HG02852 (cell line): ENCODE data around the gene SBNO2.
"Not testable (repeated sequence)": the region's sequence is repeated elsewhere in the genome, so short reads cannot be mapped to it uniquely, and the experiment has no call there.

ENCODE experiments used
- ATAC-seq: cut with Tn5 transposase; IDR thresholded peaks from one replicate; pipeline ENCODE4 v1.9.1; 2021; ENCODE audit warnings: mild to moderate bottlenecking, moderate library complexity; ENCODE audit not compliant: unreplicated experiment

SBNO2 gene

DNA sequence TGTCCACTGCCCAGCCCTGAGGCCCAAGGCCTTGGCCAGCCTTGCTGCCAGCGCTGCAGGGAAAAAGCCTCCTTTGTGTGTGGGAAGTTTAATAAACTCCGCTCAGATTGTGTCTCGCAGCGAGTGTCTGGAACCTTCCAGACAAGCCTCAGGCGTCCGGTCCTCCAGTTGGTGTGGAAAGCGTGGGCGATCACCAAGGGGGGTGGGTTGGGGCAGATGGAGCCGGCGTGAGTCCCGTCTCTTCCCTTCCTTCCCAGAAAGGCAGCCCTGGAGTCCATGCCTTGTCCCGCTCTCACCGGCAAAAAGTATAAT lies 36.1 kb upstream of the SBNO2 start:
- ATAC-seq: no peak

DNA sequence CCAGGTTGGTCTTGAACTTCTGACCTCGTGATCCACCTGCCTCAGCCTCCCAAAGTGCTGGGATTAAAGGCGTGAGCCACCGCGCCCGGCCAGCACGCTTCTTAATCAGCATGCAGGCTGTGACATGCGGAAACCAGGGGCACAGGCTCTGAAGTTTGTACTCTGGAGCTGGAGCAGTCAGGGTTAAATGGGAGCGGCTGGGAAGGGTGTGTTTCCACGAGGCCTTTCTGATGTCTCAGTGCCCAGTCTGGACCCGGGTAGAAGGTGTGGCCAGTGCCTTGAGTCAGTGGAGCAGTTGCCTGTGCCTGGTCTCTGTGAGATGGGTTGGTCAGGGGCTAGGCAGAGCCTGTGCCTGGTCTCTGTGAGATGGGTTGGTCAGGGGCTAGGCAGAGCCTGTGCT lies 34.8 kb upstream of the SBNO2 start:
- not testable (repeated sequence) for ATAC-seq

DNA sequence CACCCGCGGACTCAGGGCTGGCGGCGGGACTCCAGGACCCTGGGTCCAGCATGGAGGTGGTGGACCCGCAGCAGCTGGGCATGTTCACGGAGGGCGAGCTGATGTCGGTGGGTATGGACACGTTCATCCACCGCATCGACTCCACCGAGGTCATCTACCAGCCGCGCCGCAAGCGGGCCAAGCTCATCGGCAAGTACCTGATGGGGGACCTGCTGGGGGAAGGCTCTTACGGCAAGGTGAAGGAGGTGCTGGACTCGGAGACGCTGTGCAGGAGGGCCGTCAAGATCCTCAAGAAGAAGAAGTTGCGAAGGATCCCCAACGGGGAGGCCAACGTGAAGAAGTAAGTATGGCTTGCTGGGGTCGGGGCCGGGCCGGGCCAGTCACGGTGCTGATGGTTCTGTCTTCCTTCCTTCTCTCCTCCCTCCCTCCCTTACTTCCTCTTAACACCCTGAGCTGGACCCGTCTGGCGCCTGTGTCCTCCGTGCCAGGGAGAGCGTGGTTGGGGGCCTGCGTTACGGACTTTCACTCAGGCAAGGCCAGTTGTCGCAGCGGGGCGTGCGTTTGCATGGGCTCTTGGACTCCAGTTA lies 32.9 kb upstream of the SBNO2 start:
- ATAC-seq: no peak

DNA sequence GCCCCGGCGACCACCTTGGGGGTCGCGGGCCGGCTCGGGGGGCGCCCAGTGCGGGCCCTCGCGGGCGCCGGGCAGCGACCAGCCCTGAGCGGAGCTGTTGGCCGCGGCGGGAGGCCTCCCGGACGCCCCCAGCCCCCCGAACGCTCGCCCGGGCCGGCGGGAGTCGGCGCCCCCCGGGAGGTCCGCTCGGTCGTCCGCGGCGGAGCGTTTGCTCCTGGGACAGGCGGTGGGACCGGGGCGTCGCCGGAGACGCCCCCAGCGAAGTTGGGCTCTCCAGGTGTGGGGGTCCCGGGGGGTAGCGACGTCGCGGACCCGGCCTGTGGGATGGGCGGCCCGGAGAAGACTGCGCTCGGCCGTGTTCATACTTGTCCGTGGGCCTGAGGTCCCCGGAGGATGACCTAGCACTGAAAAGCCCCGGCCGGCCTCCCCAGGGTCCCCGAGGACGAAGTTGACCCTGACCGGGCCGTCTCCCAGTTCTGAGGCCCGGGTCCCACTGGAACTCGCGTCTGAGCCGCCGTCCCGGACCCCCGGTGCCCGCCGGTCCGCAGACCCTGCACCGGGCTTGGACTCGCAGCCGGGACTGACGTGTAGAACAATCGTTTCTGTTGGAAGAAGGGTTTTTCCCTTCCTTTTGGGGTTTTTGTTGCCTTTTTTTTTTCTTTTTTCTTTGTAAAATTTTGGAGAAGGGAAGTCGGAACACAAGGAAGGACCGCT lies 32.2 kb upstream of the SBNO2 start:
- ATAC-seq: no peak

DNA sequence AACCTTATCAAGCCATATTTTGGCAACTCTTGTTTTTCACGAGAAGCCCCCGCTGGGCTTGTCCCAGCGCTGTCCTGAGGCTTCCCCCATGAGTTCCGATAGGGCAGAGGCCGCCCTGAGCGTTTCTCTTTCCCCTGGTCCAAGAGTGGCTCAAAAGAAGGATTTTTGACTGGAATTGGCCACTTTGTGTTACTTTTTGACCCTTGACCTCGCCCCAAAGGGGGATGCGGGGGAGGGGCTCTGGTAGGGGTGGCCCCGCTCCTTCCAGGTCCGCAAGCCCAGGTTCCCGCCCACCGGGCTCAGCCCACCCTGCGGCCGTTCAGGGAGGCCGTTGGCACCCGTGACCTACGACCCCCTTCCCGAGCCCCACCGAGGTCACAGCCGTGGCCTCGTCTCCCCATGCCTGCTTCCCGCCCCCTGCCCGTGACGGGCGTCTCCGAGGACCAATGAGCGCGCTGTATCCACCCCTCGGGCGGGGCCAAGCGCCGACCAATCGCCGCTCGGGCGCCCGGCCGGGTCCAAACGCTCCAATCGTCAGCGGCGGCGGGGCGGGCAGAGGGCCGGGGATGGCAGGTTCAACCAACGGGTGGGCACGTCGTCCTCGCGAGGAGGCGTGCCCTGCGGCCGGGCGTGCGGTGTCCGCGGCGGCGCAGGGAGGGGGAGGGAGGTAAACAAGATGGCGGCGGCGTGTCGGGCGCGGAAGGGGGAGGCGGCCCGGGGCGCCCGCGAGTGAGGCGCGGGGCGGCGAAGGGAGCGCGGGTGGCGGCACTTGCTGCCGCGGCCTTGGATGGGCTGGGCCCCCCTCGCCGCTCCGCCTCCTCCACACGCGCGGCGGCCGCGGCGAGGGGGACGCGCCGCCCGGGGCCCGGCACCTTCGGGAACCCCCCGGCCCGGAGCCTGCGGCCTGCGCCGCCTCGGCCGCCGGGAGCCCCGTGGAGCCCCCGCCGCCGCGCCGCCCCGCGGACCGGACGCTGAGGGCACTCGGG lies 31.3 kb upstream of the SBNO2 start, which contains the start of gene STK11:
TSS of gene STK11 (plus strand) at position 665 of the 986 bp plus-strand sequence. CDS start 1,136 bp downstream, outside the sequence.
- peak; percentile 82 for ATAC-seq

DNA sequence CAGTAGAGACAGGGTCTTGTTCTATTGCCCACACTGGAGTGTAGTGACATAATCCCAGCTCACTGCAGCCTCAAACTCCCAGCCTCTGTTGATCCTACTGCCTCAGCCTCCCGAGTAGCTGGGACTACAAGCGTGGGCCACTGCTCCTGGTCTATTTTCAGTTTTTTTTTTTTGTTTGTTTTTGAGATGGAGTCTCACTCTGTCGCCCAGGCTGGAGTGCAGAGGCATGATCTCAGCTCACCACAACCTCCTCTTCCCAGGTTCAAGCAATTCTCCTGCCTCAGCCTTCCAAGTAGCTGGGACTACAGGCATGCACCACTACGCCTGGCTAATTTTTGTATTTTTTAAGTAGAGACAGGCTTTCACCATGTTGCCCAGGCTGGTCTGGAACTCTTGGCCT lies 26.5 kb upstream of the SBNO2 start:
- ATAC-seq: not testable (repeated sequence)

DNA sequence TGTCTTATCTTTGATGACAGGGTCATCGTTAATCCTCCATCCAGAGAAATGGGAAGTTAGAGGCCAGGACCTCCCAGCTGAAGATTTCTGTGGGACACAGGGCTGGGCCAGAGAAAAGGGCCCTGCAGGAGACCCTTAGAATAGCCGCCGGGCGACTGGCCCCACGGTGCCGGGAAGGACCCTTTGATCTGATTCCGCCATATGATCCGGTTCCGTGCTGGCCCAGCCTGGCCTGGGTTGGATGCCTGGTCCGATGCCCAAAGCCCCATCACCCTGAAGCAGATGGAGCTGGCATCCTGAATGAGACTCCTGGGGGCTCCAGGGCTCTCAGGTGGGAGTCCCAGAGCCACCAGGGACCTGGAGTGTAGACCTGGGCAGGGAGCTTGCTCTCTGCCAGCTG lies 25.5 kb upstream of the SBNO2 start:
- ATAC-seq: no peak

DNA sequence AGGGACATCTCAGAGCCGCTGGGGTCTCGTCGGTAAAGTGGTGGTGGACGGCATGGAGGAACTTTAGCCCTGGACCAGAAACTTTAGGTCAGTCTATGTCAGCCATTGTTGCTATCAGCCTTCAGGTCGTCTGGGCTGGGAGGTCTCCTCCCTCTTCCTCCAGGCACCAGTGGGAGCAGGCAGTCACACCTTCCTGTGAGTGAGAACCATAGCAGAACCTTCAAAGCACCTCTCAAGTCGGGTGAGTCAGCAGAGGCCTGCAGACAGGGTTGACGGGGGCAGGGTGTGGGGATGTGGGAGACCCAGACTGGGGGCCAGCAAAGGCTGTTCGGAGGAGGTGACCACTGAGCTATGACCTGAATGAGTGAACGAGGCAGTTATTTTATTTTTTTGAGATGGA lies 15.4 kb upstream of the SBNO2 start:
- no peak for ATAC-seq

DNA sequence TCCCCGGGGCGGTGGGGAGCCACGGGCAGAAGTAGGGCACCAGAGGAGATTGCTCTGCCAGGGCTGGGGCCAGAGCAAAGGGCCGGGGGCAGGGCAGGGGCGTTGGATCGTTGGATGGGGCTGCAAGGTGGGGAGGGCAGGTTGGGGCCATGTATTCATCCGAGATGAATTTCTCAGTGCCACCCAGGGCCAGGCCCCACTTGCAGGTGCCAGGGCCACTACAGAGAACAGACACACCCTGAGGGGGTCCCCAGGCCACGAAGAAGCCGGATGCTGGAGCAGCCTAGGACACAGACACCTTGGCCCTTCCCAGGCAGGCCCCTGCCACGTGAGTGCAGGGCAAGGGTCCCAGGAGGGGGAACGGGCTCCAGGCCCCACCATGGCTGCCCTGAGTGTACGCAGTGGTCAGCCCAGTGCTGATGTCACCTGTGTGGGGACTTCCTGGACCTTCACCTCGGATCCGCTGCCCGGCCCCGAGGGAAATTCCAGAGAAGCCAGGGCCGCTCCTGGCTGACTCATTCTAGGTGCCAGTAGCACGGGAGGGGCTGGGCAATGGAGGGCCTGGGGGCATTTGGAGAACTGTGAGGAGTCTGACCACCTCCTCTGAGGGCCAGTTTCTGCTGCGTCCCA lies 9.6 kb upstream of the SBNO2 start:
- ATAC-seq: no peak

DNA sequence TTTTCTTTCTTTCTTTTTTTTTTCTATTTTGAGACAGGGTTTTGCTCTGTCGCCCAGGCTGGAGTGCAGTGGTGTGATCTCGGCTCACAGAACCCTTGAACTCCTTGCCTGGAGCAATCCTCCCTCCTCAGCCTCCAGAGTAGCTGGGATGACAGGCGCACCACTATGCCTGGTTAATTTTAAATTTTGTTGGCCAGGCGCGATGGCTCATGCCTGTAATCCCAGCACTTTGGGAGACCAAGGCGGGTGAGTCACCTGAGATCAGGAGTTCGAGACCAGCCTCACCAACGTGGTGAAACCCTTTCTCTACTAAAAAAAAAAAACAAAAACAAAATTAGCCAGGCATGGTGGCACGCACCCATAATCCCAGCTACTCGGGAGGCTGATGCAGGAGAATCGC lies 8.7 kb upstream of the SBNO2 start:
- no peak for ATAC-seq

DNA sequence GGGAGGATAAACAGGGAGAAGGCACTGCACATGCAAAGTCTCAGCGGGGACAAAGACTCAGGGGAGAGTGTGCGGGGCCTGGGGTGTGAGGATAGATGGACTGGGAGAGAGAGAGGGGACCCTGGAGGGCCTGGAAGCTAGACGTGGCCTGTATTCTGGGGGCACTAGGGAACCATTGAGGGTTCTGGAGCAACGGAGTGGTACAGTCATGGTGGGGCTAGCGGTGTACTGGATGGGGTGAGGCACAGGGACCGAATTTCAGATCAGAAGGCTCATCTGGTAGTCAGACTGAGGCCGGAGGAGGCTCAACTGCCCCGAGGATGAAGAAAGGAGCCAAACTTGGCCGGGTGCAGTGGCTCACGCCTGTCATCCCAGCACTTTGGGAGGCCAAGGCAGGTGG lies 8.0 kb upstream of the SBNO2 start:
- no peak for ATAC-seq

DNA sequence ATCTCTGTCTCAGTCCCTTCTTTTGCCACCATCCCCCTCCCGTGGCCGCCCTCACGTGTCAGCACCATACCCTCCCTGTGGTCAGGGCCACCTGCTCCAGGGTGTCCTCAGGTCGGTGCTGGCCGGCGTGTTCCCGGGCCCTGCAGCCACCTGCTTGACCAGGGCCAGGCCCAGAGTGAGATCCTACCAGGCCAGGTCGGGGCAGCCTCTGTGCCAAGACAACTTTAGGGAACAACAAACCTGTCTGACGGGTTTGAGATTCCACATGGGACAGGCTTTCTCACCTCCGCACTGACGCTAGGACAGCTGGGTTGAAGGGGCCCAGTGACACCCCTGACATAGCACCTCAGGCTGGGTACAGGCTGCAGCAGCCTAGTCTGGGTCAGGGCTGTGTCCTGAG lies 7.5 kb upstream of the SBNO2 start:
- no peak for ATAC-seq

DNA sequence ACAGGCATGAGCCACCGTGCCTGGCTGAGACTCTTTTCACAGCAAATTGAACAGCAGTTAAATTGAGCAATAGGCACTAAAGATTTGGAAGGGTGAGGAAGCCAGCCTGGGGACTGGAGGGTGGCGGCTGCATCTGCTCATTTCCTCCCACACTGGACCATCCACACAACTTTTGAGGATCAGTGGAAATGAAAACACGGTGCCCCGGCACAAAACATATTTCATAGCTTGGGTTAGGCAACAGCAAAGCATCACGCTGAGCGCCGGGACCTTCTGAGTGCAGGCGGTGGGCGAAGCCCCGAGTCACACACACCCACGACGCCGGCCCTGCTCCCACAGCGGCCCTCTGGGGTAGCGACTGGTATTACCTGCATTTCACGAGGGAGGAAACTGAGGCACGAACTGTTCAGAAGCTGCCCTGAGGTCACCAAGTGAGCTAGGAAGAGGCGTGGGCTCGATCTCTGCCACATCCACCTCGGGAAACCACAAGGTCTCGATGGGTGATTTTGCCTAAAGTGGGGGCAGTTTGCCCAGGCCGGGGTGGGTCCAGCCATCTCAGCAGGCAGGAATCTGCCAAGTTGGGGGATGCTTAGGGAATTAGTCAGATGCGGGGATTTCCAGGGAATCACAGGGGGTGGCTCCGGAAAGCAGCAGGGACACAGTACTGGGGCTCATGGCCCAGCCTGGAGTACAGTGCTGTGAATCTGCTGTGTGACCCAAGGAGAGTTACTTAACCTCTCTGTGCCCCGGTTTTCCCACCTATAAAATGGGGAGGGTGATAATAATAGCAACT lies 3.5 kb upstream of the SBNO2 start:
- no peak for ATAC-seq

DNA sequence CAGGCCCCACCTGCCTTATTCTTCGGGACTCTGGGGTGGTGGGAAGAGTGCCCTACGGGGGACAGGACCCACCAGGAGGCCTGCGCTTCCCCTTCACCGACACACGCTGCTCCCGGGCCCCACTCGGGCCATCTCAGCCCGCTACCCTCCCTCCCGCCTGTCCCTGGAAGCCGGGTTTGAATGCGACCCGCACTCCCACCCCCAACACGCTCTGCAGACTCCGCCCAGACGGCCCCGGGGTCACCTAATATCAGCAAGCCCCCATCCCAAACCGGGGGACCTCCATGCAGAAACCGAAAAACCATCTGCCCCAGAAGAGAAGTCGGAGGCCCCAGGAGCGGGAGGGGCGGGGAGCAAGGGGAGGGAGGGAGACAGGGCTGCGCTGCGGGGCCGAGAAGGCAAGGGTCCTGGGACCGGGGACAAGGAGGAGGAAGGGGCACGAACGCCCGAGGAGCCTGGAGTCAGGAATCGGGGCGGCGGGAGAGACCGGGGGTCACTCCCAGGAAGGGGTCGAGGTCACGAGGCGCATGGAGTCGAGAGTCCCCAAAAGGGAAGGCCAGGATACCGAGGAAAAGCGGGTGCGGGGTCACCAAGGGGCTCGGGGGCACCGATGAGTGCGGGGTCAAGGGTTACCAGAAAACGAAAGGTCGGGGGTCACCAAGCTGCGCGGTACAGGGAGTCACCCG lies 766 bp downstream of the SBNO2 start:
- no peak for ATAC-seq

DNA sequence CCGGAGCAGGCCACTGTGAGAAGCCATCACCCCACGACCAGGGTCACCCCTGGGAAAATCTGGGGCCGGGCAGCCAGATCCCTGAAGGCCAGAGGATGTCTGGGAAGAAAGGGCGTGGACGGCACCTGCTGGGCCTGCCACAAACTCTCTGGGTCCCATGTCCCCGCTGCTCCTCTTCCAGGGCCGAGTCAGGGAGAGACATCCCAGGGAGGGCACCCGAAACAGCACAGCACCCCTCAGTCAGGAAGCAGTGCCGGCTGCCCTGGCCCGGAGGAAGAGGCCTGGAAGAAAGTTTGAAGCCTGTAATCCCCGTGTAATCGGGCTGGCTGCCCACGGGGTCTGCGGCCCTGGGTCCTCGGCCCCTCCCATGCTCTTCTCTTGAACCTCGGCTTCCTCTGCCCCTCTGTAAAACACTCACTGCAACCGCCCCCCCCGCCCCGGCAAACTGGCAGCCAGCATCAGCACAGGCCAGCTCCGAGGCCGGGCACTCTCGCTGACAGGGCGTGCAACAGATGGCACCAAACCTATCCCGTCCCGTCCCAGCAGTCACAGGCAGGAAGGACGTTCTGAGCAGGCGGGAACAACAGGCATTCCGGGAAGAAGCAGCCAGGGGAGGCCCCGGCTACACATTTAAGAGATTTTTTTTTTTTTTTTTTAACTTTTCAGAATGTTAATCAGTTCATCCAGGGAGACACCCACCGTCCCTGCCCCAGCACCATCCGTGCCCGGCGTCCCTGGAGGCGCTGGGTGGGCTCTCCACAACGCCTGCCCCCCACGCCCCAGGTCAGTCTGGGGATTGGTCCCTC lies 1.5 kb downstream of the SBNO2 start:
- no peak for ATAC-seq

DNA sequence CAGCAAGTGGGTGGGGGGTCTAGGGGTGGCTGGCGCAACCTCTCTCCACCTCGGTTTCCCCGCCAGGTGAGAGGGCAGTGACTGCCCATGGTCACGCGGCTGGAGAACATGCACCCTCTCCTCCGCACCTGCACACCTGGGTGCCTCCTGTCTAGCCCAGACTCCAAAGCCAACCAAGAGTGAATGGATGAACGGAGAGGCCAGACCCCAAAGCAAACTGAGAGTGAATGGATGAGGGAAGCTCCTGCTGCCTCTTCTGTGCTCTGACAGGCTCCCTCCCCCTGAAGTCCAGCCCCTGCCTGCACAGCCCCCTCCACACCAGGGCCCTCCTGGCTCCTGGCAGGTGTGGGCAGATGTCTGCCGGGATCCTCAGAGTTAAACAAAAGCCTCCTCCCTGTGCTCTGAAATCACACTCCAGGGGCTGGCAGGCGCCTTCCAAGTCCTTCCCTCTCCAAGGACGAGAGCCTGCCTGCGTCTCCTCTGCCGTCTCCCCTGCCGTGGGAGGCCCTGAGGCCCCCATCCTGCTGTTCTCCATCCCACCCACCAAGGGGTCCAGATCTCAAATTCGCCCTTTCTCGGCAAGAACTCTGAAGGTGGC lies 2.2 kb downstream of the SBNO2 start:
- no peak for ATAC-seq

DNA sequence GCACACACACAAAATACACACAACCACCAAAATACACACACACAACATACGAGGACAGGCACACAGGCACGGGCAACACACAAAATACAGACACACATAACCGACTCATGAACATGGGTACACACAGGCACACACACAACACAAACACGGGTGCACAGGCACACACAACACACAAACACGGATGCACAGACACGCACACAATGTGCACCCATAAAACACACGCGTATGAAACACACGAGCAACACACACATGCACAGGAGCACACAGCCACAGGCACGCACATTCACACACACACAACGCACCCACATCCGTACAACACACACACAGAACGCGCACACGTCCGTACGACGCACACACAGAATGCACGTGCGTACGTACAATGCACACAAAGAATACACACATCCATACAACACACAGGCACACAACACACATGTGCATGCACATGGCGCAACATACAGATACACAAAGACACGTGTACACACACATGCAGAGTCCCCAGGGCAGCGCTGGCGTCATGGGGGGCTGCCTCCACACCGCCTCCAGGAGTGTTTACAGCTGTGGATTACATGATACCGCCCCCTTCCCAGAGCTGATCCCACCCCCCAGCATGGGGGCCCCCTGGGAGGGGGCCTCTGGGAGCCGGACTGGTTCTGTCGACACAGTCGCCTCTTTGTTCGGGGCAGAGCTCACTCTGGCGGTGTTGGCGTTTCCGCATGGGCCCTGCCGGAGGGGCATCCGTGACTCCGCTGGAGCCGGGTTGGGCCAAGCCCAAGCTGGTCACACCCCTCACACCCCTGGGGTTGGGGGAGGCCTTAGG lies 2.9 kb downstream of the SBNO2 start:
- no peak for ATAC-seq
